GM23248 (cell line): ENCODE results near the gene PGM2L1.

ENCODE experiments used
- EZH2 ChIP-seq: fragments of 200-600 bp; sonication (generic); IDR thresholded peaks from 2 replicates; pipeline ENCODE4 v1.6.1; 2018; ENCODE audit warnings: antibody characterized with exemption, mild to moderate bottlenecking; ENCODE audit not compliant: insufficient read depth, poor library complexity, severe bottlenecking
- EZH2phosphoT487 ChIP-seq: fragments of 200-600 bp; sonication (generic); IDR thresholded peaks from 2 replicates; pipeline ENCODE4 v1.6.1; 2018; ENCODE audit warnings: antibody characterized with exemption, moderate library complexity, mild to moderate bottlenecking, low read depth; ENCODE audit not compliant: insufficient read depth

- TF ChIP-seq EZH2 (no peak), EZH2phosphoT487 (no peak)
Measured at GRCh38 chr11:74312326-74312725, 85.9 kb downstream of the PGM2L1 start.
